HepG2 (cell line): ENCODE results near the gene TNK1. TPM values are rescaled to one million over a fixed set of nuclear protein-coding genes. Genes with fewer than 3 reads are reported as not detected.
A peak's percentile ranks its signal among the peaks of the same experiment; 100 is the strongest.

Source experiments
- ARID2 ChIP-seq: sonication (generic); formaldehyde crosslinking; IDR thresholded peaks from 2 replicates; pipeline ENCODE4 v1.8.1; 2022; ENCODE audit warnings: mild to moderate bottlenecking, missing genetic modification reagents, borderline replicate concordance
- ATRX ChIP-seq: sonication (generic); formaldehyde crosslinking; IDR thresholded peaks from 2 replicates; pipeline ENCODE4 v1.4.0; 2020; ENCODE audit warnings: missing genetic modification reagents, borderline replicate concordance
- FLYWCH1 ChIP-seq: sonication (generic); formaldehyde crosslinking; IDR thresholded peaks from 2 replicates; pipeline ENCODE4 v1.8.1; 2023; ENCODE audit warnings: mild to moderate bottlenecking, missing genetic modification reagents
- ISX ChIP-seq: sonication (generic); formaldehyde crosslinking; conservative IDR thresholded peaks from 2 replicates; pipeline ENCODE4 v1.5.0; 2020; ENCODE audit warnings: missing genetic modification reagents
- KAT2B ChIP-seq: fragments of 150-350 bp; IDR thresholded peaks from 2 replicates; pipeline ENCODE4 v1.6.1; 2014; ENCODE audit warnings: low read depth, low read length, borderline replicate concordance
- KDM1A ChIP-seq: IDR thresholded peaks from 2 replicates; pipeline ENCODE4 v1.6.1; 2016; ENCODE audit warnings: missing compliant biosample characterization
- KLF11 ChIP-seq: IDR thresholded peaks from 2 replicates; pipeline ENCODE4 v1.6.1; 2016; ENCODE audit warnings: missing compliant biosample characterization
- KLF16 ChIP-seq, 2 experiments: sonication (generic) in 1 of 2; formaldehyde crosslinking in 1 of 2; IDR thresholded peaks; 2 replicates each; pipeline versions ENCODE4 v1.6.1 to v1.8.0; 2016 to 2023; ENCODE audit warnings: missing genetic modification reagents in 2 of 2, missing compliant biosample characterization in 1 of 2
- KLF9 ChIP-seq: IDR thresholded peaks from 2 replicates; pipeline ENCODE4 v1.6.1; 2016; ENCODE audit warnings: low read depth
- MAFG ChIP-seq: sonication (generic); formaldehyde crosslinking; IDR thresholded peaks from 2 replicates; pipeline ENCODE4 v1.5.1; 2020; ENCODE audit warnings: mild to moderate bottlenecking, missing genetic modification reagents
- NR3C1 ChIP-seq: sonication (generic); formaldehyde crosslinking; IDR thresholded peaks from 2 replicates; pipeline ENCODE4 v1.4.0; 2020; ENCODE audit warnings: missing genetic modification reagents
- POGK ChIP-seq: sonication (generic); formaldehyde crosslinking; conservative IDR thresholded peaks from 2 replicates; pipeline ENCODE4 v1.8.0; 2022; ENCODE audit warnings: mild to moderate bottlenecking, moderate library complexity, missing genetic modification reagents
- RFX1 ChIP-seq: fragments of 450-650 bp; IDR thresholded peaks from 2 replicates; pipeline ENCODE4 v1.6.1; 2017
- SAP130 ChIP-seq: IDR thresholded peaks from 2 replicates; pipeline ENCODE4 v1.6.1; 2016; ENCODE audit warnings: low read depth
- SKIL ChIP-seq: sonication (generic); formaldehyde crosslinking; IDR thresholded peaks from 2 replicates; pipeline ENCODE4 v1.8.0; 2022; ENCODE audit warnings: missing genetic modification reagents, mild to moderate bottlenecking, moderate library complexity, borderline replicate concordance
- SNAI1 ChIP-seq: sonication (generic); formaldehyde crosslinking; IDR thresholded peaks from 2 replicates; pipeline ENCODE4 v1.5.0; 2020; ENCODE audit warnings: mild to moderate bottlenecking, missing genetic modification reagents, borderline replicate concordance
- SP1 ChIP-seq, 2 experiments: fragments of 450-650 bp in 1 of 2; sonication (generic) in 1 of 2; formaldehyde crosslinking in 1 of 2; IDR thresholded peaks; 2 replicates each; pipeline versions ENCODE4 v1.4.0 to v1.6.1; 2016 to 2020; ENCODE audit warnings: missing genetic modification reagents in 1 of 2
- SRSF4 ChIP-seq: fragments of 200-400 bp; formaldehyde crosslinking; IDR thresholded peaks from one replicate; pipeline ENCODE4 v1.6.1; 2018; ENCODE audit warnings: mild to moderate bottlenecking, low read depth, low read length, moderate library complexity; ENCODE audit not compliant: poor library complexity, severe bottlenecking
- SSRP1 ChIP-seq: IDR thresholded peaks from 2 replicates; pipeline ENCODE4 v1.6.1; 2016; ENCODE audit warnings: control low read depth
- TMF1 ChIP-seq: sonication (generic); formaldehyde crosslinking; IDR thresholded peaks from 2 replicates; pipeline ENCODE4 v1.8.1; 2022; ENCODE audit warnings: low read depth, missing genetic modification reagents
- XRCC5 ChIP-seq: fragments of 200-400 bp; formaldehyde crosslinking; optimal IDR thresholded peaks from 2 replicates; pipeline ENCODE3; 2017; ENCODE audit warnings: mild to moderate bottlenecking, low read length
- ZC3H13 ChIP-seq: sonication (generic); formaldehyde crosslinking; IDR thresholded peaks from 2 replicates; pipeline ENCODE4 v1.8.1; 2023; ENCODE audit warnings: mild to moderate bottlenecking, missing genetic modification reagents, moderate library complexity
- ZNF160 ChIP-seq: sonication (generic); formaldehyde crosslinking; IDR thresholded peaks from 2 replicates; pipeline ENCODE4 v1.8.0; 2022; ENCODE audit warnings: mild to moderate bottlenecking, inconsistent platforms, missing genetic modification reagents
- ZNF20 ChIP-seq: sonication (generic); formaldehyde crosslinking; IDR thresholded peaks from 2 replicates; pipeline ENCODE4 v1.4.0; 2020; ENCODE audit warnings: mild to moderate bottlenecking, moderate library complexity, missing genetic modification reagents
- ZNF33B ChIP-seq: sonication (generic); formaldehyde crosslinking; IDR thresholded peaks from 2 replicates; pipeline ENCODE4 v1.5.1; 2020; ENCODE audit warnings: mild to moderate bottlenecking, missing genetic modification reagents
- ZNF362 ChIP-seq: sonication (generic); formaldehyde crosslinking; IDR thresholded peaks from 2 replicates; pipeline ENCODE4 v1.4.0; 2020; ENCODE audit warnings: missing genetic modification reagents, mild to moderate bottlenecking, borderline replicate concordance
- ZNF577 ChIP-seq: sonication (generic); formaldehyde crosslinking; IDR thresholded peaks from 2 replicates; pipeline ENCODE4 v1.4.0; 2020; ENCODE audit warnings: mild to moderate bottlenecking, low read depth, missing genetic modification reagents, borderline replicate concordance
- polyA plus RNA-seq, 8 experiments: library from polyadenylated mRNA; depleted of rRNA in 3 of 8; stranded (reverse) in 7 of 8; unstranded in 1 of 8; fragments of >200 nt; fragmentation: Illumina TruSeq in 4 of 8; extraction: Trizol in 4 of 8; gene quantifications; 2 replicates each; pipeline versions ENCODE4 v1.2.1 to v1.2.3, GENCODE V29; 2011 to 2016; ENCODE audit warnings: low read depth in 4 of 8, missing spikeins in 1 of 8, mixed read lengths in 1 of 8; ENCODE audit not compliant: insufficient read depth in 1 of 8
- total RNA-seq, 5 experiments: library from RNA; depleted of rRNA; stranded (reverse); fragments of >200 nt; fragmentation: Illumina TruSeq; extraction: Trizol; gene quantifications; 2 replicates each; pipeline ENCODE4 v1.2.3, GENCODE V29; 2016; ENCODE audit warnings: low read depth in 1 of 5

Gene TNK1
- total and polyA plus RNA-seq, 2 of the 13 experiments (the other 11 are each of a cell fraction or from before 2014, with no cell fraction given): 2.0 to 3.5 TPM

DNA sequence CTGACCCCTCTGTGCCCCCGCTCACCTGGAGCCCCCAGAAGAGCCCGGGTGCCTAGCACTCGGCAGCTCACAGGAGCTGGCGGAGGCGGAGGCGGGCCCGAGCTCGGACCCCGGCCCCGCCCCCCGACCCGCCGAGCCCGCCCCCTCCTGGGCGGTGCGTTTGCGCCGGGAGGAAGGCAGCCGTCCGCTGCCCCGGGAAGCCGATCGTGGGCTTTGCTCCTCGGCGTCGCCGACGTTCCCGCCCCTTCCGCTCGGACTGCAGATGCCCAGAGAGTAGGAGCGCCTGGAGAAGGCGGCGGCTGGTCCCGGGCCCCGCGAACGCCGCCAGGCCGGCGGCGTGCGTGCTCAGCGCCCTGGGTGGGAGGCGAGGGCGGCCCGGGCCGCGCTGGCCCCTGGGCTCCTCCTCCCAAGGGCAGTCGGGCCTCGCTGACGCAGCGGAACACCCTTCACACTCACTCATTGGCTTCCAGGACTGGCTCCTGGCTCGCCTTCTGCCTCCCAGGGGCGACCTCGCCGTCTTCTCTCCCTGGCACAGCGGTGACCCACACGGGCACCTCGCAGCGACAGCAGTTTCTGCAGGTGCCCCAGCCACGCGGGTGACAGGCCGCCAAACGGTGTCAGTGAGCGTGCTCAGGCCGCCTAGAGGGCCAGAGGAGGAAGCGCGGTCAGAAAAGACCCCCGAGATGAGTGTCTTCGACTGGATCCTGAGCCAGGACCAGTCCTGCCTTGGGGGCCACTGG lies 13.7 kb downstream of the TNK1 start, which contains the start of gene PLSCR3 (continued):
- peak; percentile 46; the same call in 1 of the 2 replicates for TF ChIP-seq SKIL
- TF ChIP-seq RFX1: no peak
- TF ChIP-seq KDM1A (CRISPR knock-in tag): no peak
- TF ChIP-seq SAP130: peak; percentile 75
- TF ChIP-seq SNAI1 (CRISPR knock-in tag): no peak
- TF ChIP-seq XRCC5: peak; percentile 21
- no peak for TF ChIP-seq KLF9
- TF ChIP-seq ZNF20 (CRISPR knock-in tag): no peak
- TF ChIP-seq MAFG (CRISPR knock-in tag): 0 out of 2 replicates have a peak, but pooled peaks have one; percentile 52
- no peak for TF ChIP-seq ZNF362 (CRISPR knock-in tag)
- peak; percentile 59; the same call in 1 of the 2 replicates for TF ChIP-seq ZC3H13
- TF ChIP-seq TMF1 (CRISPR knock-in tag): peak; percentile 68
- peak; percentile 85 for TF ChIP-seq POGK
- peak; percentile 75; the same call in 1 of the 2 replicates for TF ChIP-seq ZNF33B (CRISPR knock-in tag)
- TF ChIP-seq ISX (CRISPR knock-in tag): no peak
- TF ChIP-seq ARID2 (CRISPR knock-in tag): no peak
- TF ChIP-seq NR3C1 (CRISPR knock-in tag): no peak
- TF ChIP-seq KAT2B: no peak
- TF ChIP-seq ZNF160 (CRISPR knock-in tag): no peak; the same call in 1 of the 2 replicates
- TF ChIP-seq FLYWCH1: no peak
- no peak for TF ChIP-seq SRSF4
- no peak for TF ChIP-seq KLF16 (CRISPR knock-in tag; IDR thresholded peaks at IDR 0.05)
- TF ChIP-seq SP1 (IDR thresholded peaks at IDR 0.05): no peak
- TF ChIP-seq SP1 (CRISPR knock-in tag; IDR thresholded peaks at IDR 0.05): peak; percentile 53; the same call in 1 of the 2 replicates
- TF ChIP-seq ATRX (CRISPR knock-in tag): no peak
- no peak for TF ChIP-seq KLF11 (CRISPR knock-in tag)
- no peak for TF ChIP-seq SSRP1 (CRISPR knock-in tag)
- no peak for TF ChIP-seq ZNF577 (CRISPR knock-in tag)
